ENCODE measurements around the gene CPNE4. TPM values are rescaled to one million over a fixed set of nuclear protein-coding genes. Genes with fewer than 3 reads are reported as not detected.
"Not testable (repeated sequence)": the region's sequence is repeated elsewhere in the genome, so short reads cannot be mapped to it uniquely, and the experiment has no call there.

Gene CPNE4
- polyA plus RNA-seq, 1 donor = 0.15 TPM

DNA sequence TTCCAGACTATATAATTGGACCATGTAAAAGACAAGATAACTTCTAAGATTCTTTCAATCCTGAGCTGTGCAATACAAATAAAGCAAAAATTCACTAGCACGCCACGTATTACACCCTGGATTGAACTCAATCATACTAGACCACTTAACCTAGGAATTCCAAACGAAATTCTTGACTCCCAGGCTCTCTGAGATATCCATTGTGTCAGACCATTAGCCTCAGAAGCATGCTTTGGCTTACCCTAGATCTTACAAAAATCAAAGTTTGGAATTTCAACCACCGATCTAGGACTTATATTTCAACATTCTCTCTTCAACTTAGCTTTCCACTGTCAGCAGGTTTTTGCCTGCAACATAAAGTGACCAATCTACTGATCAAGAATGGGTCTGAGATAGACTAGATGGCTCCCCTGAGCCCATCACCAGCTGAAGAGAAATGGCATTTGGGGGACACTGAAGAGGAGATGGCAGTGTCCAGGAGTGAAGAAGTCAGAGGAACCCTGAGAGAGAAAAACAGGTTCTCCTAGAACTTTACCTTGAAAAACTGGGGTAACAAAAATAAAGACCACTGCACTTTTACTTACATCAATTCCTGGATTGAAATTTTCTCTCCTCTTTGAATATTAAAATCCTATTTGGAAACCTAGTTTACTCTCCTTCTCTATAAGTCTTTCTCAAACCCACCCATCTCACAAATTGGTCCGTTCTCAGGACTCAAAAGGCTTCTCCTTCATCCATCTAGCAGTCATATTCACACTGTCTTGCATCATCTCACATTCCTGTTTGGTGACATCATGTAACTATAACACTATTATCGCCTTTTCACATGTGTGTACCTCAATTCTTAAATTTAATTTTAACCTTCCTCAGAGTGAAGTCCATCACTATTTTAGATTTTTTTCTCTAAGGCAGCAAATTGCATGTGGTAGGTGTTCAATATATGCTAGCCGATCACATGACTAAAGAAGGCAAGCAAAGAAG is 18.5 kb downstream of the CPNE4 start:
- DNase-seq = no peak

DNA sequence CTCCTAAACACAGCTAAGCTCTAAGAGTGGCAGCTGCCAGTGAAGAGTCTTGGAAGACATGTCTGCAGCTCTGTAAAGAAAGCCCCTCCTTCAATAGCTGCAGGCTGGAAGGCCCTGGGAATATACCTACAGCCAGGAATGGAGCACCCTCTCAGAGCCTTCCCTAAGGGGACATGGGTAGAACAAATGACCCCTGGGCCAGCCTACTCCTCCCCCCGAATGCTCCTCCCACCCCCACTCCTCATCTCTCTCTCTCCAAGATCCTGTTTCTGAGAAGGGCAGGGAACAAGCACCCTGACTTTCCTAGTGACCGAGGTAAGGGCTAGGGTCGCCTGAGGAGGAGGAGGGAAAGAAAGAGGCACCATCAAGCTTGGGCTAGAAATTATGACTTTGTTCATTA is 20.7 kb downstream of the CPNE4 start:
- no peak for DNase-seq

DNA sequence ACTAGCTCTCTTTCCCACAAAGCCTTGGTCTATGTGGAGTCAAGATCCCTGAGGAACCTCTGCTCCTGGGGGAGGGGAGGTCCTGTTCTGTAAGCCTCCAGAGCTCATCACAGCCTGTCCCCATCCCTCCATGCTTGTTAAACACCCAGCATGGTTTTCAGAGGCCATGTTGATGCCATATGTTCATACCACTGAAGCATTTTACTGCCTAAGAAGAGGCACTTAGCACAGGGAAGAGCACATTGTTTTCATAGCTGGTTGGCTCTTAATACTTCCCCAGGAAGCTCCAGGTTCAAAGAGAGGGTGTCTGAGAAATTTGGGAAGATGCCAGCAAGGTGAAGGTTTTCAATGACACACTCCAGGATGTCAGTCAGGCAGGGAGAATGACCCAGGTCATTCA is 25.6 kb downstream of the CPNE4 start:
- no peak for DNase-seq

DNA sequence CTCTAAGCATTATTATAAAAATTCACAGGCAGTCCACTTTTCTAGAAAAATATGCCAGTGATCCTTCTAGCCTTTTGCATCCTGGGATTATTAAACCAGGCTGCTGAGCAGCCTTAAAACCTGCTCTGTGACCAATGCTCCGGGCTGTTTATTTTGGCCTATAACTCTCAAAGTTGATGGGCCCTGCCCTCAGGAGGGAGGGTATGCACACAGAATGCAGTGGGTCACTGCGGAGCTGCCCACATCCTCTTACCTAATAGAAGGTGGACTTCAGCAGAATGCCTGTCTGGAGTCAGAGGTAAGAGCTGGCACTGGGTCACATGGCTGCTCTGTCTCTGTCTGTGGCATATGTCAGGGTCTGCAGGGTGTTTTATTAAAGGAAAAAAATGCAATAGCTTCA is 26.0 kb downstream of the CPNE4 start:
- DNase-seq = no peak

DNA sequence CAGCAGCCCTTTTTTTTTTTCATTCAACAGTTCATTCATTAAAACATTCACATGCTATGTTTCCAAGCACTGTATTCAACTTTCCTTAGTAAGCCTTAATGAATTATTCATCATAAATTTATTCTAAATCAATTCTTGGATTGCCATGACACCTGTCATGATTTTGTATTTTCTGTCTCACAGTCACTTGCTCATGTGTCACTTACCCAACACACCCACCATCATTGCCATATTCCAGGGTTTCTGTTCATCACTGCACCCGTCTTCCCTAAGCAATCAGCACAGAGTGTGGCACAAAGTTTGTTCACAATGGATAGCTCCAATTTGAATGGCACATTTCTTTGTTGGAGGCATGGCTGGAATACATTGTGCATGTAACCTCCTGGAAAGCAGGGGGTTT is 27.2 kb downstream of the CPNE4 start:
- DNase-seq = no peak

DNA sequence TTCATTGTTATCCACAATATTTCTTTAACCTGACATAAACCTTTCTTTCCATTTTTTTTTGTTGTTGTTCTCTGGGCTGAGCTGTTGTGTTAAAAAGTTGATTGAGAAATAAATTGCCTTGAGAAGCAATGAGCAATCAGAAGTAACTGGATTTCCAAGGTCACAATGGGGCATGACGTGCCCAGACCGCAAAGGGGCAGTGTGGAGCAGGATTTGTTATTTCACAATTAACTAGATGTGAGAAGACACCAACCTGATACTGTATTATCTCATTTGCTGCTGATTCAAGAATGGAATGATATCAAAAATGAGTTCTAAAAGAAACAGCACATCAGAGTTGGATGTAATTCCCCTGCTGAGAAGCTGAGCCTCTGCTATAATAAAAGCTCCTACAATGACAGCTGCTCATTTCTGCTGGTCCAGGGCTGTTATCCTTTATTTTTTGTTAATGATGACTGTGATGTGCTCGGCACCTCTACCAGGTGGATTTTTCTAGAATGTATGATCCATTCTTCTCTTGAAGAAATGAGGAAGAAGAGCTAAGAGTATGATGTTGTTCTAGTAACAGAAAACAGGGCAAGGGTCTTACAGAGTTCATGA is 28.1 kb downstream of the CPNE4 start:
- no peak for DNase-seq

DNA sequence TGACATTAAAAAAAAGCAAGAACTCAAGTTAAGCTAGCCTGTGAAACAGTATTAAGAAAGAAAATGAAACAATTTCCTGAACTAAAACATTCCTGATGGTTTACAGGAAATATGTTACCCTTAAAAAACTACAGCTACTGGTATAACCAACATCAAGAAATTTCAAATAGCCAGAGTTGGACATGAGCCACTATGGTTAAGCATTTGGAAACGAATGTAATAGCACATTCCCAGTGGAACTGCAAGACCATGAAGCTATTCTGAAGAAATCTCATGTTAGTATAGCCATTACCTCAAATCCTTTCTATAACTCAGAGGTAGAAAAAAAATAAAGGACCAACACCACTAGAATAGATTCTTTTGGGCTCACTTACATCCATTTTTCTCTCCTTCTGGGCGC is 30.2 kb downstream of the CPNE4 start:
- DNase-seq = no peak

DNA sequence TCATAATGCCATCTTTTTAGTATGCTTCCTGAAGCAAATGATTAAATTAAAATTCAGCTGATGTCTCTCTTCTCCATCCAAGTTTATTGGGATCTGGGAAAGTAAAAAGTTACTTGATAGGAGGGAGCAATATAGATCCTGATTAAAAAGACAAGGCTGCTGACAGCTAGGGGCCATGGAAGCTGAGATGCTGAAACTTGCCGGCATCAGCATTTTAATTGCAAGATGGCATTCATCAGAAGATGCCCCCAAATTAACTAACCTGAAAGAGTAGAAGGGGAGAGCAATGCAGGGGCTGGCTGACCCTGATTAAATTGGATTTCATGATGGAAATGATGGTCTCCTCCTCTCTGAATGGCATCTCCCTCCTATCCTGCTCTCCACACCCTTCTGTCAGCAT is 31.1 kb downstream of the CPNE4 start:
- DNase-seq = no peak

DNA sequence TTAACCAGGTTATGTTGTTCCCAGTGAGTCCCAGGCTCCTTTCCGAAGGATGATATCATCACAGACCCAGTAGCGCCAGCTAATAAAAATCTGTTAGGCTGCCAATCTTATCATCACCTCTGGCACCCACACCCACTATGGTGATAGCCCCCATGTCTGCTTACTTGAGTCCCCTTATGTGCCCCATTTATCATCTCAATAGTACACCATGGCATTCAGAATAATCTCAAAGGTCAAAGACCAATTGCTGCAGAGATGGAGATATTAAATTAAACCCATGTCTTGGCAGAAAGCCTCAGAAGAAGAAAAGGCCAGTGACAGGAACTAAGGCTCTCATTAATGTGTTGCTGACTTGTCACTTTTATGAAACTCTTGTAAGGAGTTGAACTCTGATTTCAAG is 32.8 kb downstream of the CPNE4 start:
- DNase-seq = no peak

DNA sequence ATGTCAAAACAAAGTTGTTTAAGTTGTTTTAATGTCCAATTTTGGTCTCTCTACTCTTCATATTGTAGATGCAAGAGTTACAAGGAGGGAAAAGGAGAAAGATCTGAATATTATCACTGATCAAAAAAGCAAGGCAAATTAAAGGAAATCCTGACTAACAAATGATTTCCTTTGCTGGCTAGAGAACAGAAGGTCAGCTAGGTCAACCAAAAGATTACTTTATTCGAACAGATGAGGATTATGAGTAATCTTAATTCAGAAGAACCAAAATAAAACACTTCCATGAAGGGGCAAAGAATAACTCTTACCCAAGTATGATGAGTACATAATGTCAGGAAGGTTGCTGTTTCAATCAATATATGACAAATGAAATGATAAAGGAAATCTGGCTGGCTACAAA is 33.8 kb downstream of the CPNE4 start:
- DNase-seq = no peak

DNA sequence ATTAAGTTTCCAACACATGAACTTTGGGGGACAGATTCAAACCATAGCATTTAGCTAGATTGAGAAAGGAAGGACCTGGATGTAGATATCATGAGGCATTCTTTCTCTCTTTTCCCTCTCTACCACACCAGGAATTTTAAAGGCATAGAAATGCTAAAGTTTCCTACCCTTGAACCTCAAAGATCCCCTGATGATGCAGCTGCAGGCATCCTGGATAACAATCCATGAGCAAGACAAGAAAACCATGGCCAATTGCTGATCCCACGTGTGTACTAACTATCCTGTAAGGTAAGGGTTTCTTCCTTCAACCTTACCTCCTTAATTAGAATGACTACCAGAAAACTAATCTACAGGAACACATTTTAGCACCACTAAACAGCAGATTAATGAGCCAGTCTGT is 36.8 kb downstream of the CPNE4 start:
- DNase-seq = no peak

DNA sequence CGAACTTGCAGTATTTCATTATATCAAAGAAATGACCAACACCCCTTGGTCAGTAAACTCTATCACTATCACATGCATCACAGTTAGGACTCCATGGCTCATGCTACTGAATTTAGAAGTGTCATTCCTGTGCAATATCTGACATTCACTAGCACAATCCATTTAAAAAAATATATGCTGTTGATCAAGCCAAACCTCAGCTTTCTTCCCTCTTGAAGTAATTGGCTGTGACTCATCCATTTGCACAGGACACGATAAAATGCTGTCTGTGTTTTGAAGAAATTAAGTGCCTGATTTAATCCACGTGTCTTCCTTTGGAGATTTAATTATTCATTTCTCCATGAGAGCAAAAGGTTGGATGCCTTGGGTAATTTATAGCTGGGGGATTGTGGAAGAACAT is 38.9 kb downstream of the CPNE4 start:
- no peak for DNase-seq

DNA sequence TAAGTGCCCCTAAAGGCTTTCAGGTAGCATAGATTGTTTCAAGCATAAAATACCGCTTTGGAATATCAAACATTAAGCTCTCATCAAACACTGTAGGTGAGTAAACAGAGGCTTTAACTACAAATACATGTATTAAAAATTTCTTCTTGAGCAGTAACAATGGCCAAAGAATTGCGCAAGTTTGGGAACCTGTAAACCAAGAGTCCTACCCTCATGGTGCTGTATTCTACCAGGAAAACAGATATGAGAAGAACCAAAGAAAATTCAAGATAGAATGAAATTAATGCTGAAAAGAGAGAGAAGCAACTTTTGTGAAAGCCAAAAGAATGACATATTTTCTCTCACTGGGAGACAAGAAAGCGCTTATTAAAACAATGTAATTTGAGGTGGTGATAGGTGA is 45.5 kb downstream of the CPNE4 start:
- DNase-seq = no peak

DNA sequence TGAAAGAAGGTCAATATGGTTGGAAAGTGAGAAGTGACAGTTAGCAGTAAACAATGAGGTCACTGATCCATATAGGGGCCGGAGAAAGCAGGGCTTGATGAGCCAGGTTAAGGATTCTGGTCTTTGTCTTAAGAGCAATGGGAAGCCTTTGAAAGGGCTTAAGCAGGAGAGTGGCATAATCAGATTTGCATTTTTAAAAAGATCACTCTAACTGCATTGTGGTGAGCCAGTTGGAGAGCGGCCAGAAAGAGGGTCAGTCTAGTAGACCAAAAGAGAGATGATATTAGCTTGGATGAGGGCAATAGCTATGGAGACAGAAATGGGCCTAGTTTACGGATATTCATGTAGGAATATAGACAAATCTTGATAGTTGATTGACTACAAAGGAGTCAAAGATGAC is 46.6 kb downstream of the CPNE4 start:
- DNase-seq = no peak

DNA sequence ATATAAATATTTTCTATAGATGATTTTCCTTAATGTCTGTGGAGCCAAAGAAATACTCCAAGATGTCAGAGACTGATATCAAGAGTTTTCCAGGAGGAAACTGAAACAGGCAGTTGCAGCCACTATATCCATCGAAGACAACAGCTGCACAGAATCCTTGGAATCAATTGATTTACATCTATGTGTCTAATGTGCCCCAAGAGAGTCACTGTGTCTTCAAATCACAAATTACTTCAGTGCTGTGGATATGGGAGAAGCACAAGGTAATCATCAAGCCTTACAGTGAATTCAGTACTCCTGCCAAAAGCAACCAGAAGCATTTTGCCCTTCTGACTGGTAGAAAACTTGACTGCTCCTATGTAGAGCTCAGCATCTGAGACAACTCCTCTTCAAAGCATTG is 51.1 kb downstream of the CPNE4 start:
- DNase-seq = no peak

DNA sequence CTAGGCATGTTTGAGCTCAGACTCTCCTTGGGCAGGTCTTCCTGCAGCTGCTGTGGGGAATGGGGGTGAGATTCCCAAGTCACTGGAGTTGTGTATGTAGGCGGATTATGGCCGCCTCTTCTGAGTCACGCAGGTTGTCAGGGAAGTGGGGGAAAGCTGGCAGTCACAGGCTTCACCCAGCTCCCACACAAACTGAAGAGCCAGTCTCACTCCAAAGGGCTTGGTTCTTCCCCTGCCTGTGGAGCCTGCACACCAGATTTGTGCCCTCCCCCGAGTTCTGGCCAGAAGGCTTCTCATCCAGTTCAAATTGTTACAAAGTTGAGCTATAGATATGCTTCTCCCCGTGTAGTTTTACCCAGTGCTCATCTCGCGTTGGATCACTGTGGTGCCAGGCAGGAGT is 53.5 kb downstream of the CPNE4 start:
- no peak for DNase-seq

DNA sequence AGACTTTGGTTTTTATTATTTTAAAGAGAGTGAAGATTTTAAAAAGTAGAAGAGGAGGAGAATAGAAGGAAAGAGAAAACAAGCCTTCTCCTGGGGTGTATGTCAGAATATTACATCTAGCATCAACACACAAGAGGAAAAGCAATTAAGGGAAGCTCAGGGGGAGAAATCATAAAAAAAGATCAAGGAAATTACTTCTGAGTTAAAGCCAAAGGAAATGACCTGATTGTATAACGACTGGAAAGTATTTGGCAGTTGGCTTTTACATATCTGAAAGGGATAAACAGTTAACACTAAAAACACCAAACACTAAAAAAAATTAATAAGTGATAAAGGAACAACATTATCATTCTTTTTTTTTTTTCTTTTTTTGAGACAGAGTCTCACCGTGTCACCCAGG is 58.4 kb downstream of the CPNE4 start:
- peak; percentile 9 for DNase-seq

DNA sequence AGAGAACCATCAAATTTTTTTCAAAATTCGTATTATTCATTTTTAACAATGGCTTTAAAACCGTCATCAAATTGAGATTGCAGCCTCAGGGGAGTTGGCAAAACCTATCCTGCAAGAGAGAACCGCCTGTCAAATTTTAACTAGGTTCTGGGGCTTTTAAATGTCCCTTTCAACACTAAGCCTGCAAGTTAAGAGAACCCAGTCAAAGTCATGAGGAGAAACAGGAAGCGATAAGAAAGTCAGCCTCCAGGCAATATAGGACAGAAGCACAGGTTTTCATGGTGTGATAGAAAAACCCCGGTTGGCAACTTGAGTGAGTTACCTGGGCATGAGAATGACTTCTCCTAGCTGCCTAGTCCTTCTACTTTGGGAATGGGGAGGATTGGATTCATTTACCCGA is 59.8 kb downstream of the CPNE4 start:
- no peak for DNase-seq

DNA sequence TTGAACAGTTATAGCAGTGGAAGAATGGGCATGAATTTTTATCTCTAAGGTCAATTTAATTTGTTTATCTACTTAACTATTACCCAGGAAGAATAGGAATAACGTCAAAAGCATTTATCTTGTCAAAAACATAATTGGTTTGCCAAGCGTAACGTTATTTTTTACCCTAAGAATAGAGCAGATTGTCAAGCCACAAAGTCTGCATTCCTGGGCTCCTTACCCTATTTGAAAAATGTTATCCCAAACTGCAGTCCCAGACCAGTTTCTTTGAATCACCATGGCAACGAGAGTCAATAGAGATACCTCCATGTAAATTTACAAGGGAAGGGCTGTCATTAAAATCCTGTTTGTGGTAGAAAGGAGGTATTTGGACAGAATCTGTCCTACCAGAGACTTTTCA is 61.1 kb downstream of the CPNE4 start:
- DNase-seq = peak; percentile 15

DNA sequence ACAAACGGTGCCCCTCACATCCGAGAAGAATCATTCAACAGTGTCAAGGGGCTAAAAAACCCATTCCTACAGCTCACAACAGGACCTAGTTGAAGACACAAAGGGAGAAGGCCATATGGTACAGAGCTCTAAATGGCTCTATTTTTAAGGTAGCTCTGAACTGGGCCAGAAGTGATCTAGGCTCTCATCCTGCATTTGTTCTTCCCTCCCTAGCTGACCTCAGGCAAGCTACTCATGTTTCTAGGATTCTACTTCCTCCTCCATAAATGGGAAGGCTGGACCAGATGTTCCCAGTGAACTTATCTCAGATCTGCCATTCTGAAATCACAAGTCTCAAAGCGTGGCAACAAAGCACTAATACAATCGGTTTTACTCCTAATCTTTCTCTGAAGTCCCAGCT is 62.3 kb downstream of the CPNE4 start:
- no peak for DNase-seq

DNA sequence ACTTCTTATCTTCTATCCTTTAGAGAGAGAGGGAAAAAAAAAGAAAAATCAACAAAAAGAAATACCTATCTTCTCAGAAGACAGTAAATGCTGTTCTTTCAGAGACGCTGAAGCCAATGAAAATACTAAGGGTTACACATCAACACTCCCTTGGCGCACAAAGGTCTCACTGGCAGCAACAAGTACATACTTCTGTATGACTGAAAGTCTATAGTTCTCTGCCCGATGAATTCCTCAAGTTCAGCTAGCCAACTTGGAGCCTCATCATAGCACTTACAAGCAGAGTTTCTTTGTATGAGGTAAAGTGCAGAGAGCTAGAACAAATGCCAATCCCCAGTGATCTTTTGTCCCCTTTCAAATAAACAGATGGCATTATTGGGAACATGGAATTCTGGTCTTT is 62.7 kb downstream of the CPNE4 start:
- DNase-seq = peak; percentile 13

DNA sequence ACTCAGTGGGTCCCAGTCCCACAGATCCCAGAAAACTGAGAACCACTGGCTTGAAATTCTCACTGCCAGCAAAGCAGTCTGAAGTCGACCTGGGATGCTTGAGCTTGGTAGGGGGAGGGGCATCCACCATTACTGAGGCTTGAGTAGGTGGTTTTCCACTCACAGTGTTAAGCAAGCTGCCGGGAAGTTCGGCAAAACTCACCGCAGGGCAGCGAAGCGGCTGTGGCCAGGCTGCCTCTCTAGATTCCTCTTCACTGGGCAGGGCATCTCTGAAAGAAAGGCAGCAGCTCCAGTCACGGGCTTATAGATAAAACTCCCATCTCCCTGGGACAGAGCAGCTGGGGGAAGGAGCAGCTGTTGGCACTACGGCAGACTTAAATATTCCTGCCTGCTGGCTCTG is 71.4 kb downstream of the CPNE4 start:
- DNase-seq = not testable (repeated sequence)

DNA sequence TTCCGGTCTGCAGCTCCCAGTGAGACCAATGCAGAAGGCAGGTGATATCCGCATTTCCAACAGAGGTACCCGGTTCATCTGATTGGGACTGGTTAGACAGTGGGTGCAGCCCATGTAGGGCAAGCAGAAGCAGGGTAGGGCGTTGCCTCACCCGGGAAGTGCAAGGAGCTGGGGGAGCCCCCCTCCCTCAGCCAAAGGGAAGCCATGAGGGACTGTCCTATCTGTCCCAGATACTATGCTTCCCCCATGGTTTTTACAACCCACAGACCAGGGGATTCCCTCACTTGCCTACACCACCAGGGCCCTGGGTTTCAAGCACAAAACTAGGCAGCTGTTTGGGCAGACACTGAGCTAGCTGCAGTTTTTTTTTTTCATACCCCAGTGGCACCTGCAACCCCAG is 71.8 kb downstream of the CPNE4 start:
- no peak for DNase-seq

DNA sequence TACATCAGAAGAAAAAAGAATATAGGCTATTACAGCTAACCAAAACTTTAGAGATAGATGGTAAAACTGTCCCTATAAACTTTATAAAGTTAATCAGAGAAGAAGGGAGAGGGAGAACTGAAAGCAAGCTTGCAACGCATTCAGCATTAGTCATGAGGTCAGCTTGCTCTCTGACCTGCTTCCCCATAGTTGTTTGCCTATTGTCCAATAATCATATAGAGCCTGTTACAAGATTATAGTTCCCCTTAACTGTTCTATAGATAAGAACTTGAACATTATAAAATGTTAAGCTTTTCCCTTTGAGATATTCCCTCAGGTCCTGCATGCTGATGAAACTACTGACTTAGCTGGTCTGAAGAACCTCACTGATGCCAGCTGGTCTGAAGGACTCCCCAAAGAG is 74.5 kb downstream of the CPNE4 start:
- DNase-seq = no peak
